Measurements from ENCODE around the gene CADPS. TPM values are rescaled to one million over a fixed set of nuclear protein-coding genes. Genes with fewer than 3 reads are reported as not detected.

Gene CADPS
- total and polyA plus RNA-seq, 9 of the 15 experiments (the other 6 are each of a cell fraction or from before 2014, with no cell fraction given), result not detected

DNA sequence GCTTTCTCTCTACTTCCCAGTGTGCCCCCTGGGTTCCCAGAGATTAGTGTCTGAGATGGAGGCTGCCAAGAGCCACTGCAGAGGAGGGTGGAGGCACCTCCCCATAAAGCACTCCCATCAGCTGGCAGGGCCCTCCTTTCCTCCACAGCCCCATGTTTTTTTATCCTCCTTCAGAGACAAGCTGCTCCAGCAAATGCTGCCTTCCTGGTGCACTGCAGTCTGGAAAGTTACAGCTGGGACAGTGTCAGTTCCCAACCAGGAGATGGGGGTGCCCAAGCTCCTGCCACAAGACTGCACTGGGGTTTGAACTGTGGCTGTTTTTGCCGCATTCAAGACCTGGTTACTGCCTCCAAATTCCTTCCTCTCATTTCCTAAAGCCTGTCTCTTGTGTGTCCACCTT lies 206.1 kb downstream of the CADPS start (continued):
- TF ChIP-seq, protein P1, sequence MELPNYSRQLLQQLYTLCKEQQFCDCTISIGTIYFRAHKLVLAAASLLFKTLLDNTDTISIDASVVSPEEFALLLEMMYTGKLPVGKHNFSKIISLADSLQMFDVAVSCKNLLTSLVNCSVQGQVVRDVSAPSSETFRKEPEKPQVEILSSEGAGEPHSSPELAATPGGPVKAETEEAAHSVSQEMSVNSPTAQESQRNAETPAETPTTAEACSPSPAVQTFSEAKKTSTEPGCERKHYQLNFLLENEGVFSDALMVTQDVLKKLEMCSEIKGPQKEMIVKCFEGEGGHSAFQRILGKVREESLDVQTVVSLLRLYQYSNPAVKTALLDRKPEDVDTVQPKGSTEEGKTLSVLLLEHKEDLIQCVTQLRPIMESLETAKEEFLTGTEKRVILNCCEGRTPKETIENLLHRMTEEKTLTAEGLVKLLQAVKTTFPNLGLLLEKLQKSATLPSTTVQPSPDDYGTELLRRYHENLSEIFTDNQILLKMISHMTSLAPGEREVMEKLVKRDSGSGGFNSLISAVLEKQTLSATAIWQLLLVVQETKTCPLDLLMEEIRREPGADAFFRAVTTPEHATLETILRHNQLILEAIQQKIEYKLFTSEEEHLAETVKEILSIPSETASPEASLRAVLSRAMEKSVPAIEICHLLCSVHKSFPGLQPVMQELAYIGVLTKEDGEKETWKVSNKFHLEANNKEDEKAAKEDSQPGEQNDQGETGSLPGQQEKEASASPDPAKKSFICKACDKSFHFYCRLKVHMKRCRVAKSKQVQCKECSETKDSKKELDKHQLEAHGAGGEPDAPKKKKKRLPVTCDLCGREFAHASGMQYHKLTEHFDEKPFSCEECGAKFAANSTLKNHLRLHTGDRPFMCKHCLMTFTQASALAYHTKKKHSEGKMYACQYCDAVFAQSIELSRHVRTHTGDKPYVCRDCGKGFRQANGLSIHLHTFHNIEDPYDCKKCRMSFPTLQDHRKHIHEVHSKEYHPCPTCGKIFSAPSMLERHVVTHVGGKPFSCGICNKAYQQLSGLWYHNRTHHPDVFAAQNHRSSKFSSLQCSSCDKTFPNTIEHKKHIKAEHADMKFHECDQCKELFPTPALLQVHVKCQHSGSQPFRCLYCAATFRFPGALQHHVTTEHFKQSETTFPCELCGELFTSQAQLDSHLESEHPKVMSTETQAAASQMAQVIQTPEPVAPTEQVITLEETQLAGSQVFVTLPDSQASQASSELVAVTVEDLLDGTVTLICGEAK (IDR thresholded peaks at IDR 0.05), result no peak
- TF ChIP-seq, protein P1 (CRISPR knock-in tag; IDR thresholded peaks at IDR 0.05), result no peak
- no peak for TF ChIP-seq ZNF696 (CRISPR knock-in tag; conservative IDR thresholded peaks at IDR 0.05)
- TF ChIP-seq TAF15 (IDR thresholded peaks at IDR 0.05; ENCODE audit: low read depth, low read length), result no peak
- TF ChIP-seq KDM1A (IDR thresholded peaks at IDR 0.05), result no peak
- no peak for TF ChIP-seq CHD1 (IDR thresholded peaks at IDR 0.05; ENCODE audit: low read length)
- TF ChIP-seq CBFB (CRISPR knock-in tag; IDR thresholded peaks at IDR 0.05), result no peak
- no peak for TF ChIP-seq ATF7 (IDR thresholded peaks at IDR 0.05)
- TF ChIP-seq, protein P2, sequence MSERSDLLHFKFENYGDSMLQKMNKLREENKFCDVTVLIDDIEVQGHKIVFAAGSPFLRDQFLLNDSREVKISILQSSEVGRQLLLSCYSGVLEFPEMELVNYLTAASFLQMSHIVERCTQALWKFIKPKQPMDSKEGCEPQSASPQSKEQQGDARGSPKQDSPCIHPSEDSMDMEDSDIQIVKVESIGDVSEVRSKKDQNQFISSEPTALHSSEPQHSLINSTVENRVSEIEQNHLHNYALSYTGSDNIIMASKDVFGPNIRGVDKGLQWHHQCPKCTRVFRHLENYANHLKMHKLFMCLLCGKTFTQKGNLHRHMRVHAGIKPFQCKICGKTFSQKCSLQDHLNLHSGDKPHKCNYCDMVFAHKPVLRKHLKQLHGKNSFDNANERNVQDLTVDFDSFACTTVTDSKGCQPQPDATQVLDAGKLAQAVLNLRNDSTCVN (CRISPR knock-in tag; IDR thresholded peaks at IDR 0.05), result no peak
- TF ChIP-seq, protein P3, sequence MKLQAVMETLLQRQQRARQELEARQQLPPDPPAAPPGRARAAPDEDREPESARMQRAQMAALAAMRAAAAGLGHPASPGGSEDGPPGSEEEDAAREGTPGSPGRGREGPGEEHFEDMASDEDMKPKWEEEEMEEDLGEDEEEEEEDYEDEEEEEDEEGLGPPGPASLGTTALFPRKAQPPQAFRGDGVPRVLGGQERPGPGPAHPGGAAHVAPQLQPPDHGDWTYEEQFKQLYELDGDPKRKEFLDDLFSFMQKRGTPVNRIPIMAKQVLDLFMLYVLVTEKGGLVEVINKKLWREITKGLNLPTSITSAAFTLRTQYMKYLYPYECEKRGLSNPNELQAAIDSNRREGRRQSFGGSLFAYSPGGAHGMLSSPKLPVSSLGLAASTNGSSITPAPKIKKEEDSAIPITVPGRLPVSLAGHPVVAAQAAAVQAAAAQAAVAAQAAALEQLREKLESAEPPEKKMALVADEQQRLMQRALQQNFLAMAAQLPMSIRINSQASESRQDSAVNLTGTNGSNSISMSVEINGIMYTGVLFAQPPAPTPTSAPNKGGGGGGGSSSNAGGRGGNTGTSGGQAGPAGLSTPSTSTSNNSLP (IDR thresholded peaks at IDR 0.05; ENCODE audit: borderline replicate concordance, low read depth, low read length), result no peak
- TF ChIP-seq NR3C1 (CRISPR knock-in tag; IDR thresholded peaks at IDR 0.05), result no peak
- TF ChIP-seq ZSCAN32 (CRISPR knock-in tag; IDR thresholded peaks at IDR 0.05), result no peak
- no peak for TF ChIP-seq SOX6 (IDR thresholded peaks at IDR 0.05)
- TF ChIP-seq STAT5B (CRISPR knock-in tag; IDR thresholded peaks at IDR 0.05), result no peak
- no peak for TF ChIP-seq KDM4B (IDR thresholded peaks at IDR 0.05; ENCODE audit: borderline replicate concordance in 2 of 2, low read depth in 1 of 2)
- no peak for TF ChIP-seq STAT5A (IDR thresholded peaks at IDR 0.05; ENCODE audit: borderline replicate concordance, low read length)
- no peak for TF ChIP-seq ZNF766 (CRISPR knock-in tag; conservative IDR thresholded peaks at IDR 0.05)
- no peak for TF ChIP-seq NCOA4 (IDR thresholded peaks at IDR 0.05; ENCODE audit: partially characterized antibody)

Measured in K562 (cell line).